ENCODE results near the gene EDC4.
"Not testable (repeated sequence)": the region's sequence is repeated elsewhere in the genome, so short reads cannot be mapped to it uniquely, and the experiment has no call there.

EDC4 gene

GRCh38 chr16:67909056-67909742, 36.3 kb downstream of the EDC4 start:
- Histone ChIP-seq H3K27ac (replicated peaks) (no peak overlapping the region), H3K4me3 (replicated peaks; ENCODE audit: insufficient read depth, low read length) (no peak overlapping the region)
- no peak for DNase-seq (ENCODE audit: low read depth in 1 of 2, low spot score in 1 of 2)

DNA sequence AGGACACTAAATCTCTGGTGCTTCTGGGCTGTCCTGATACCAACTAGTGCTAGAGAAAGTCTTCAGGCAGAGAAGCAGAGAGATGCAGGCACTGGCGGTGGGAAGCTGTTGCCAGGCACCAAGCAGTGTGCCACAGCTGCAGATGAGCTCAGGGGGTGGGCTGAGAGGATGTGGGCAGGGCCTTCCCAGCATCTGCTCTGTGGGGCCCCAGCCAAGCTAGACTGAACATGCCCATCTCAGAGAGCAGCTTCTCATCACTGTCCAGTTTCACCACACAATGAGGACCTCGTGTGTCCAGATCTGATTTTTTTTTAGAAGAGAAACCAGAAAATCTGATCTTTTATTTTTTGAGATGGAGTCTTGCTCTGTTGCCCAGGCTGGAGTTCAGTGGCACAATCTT, 37.3 kb downstream of the EDC4 start:
- DNase-seq (ENCODE audit: low read depth in 1 of 2, low spot score in 1 of 2) = no peak
- Histone ChIP-seq H3K27ac (replicated peaks) (no peak overlapping the region), H3K4me3 (replicated peaks; ENCODE audit: insufficient read depth, low read length) (no peak overlapping the region), H3K27me3 (ENCODE audit: insufficient read depth, poor library complexity, severe bottlenecking) (no peaks in the 10 kb centered on the region)
- TF ChIP-seq REST (IDR thresholded peaks at IDR 0.05; ENCODE audit: insufficient replicate concordance, low read depth) = no peak
- no peak for TF ChIP-seq CTCF (IDR thresholded peaks at IDR 0.05; ENCODE audit: insufficient read depth, low read length)
- no peak for TF ChIP-seq POLR2AphosphoS5 (IDR thresholded peaks at IDR 0.05; ENCODE audit: low read depth)
- no peak for TF ChIP-seq GABPA (IDR thresholded peaks at IDR 0.05; ENCODE audit: low read depth)
- TF ChIP-seq SPI1 (IDR thresholded peaks at IDR 0.05; ENCODE audit: borderline replicate concordance, low read depth) = no peak

More at GRCh38 chr16:67909056-67909742, 36.3 kb downstream of the EDC4 start:
- H3K27me3 ChIP-seq (ENCODE audit: insufficient read depth, poor library complexity, severe bottlenecking) = no peaks in the 10 kb centered on the region
- TF ChIP-seq POLR2AphosphoS5 (IDR thresholded peaks at IDR 0.05; ENCODE audit: low read depth) (no peak), REST (IDR thresholded peaks at IDR 0.05; ENCODE audit: insufficient replicate concordance, low read depth) (no peak), CTCF (IDR thresholded peaks at IDR 0.05; ENCODE audit: insufficient read depth, low read length) (no peak), GABPA (IDR thresholded peaks at IDR 0.05; ENCODE audit: low read depth) (no peak), SPI1 (IDR thresholded peaks at IDR 0.05; ENCODE audit: borderline replicate concordance, low read depth) (no peak)

DNA sequence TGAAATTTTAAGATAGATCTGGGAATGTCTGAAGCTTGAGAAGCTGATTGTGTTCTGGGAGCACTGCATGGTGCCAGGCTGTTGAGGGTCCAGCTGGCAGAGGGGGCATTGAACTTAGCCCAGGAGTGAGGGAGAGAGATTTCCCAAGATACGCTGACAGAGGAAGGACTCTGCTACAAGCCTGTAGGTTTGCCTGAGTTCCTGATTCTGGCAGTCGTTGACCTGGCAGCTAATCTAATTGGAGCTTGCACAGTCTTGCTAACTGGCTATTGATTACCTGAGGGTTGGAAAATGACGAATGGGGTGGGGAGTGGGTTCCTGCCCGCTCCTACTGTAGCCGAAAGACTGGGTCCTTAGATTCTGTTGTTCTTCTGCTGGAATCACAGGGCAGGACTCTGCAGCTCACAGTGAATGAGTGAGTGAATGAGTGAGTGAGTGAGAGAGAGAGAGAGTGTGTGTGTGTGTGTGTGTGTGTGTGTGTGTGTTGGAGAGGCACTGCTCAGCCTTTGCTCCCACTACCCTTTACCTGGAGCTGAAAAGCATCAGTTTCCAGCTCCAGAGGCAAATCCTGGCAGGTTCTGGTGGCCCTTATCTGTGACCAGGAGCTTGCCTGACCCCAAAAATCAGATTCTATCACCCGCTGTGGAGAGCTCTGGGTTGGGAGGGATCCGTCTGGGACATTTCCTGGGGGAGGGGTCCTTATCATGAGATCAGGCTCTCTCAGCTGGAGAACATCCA, 42.1 kb downstream of the EDC4 start:
- no peak overlapping the region for H3K27ac ChIP-seq (replicated peaks)
- TF ChIP-seq POLR2AphosphoS5 (IDR thresholded peaks at IDR 0.05; ENCODE audit: low read depth) (no peak), CTCF (IDR thresholded peaks at IDR 0.05; ENCODE audit: insufficient read depth, low read length) (no peak), REST (IDR thresholded peaks at IDR 0.05; ENCODE audit: insufficient replicate concordance, low read depth) (no peak), SPI1 (IDR thresholded peaks at IDR 0.05; ENCODE audit: borderline replicate concordance, low read depth) (no peak), GABPA (IDR thresholded peaks at IDR 0.05; ENCODE audit: low read depth) (no peak)
- no peaks in the 10 kb centered on the region for H3K27me3 ChIP-seq (ENCODE audit: insufficient read depth, poor library complexity, severe bottlenecking)
- no peak overlapping the region for H3K4me3 ChIP-seq (replicated peaks; ENCODE audit: insufficient read depth, low read length)
- DNase-seq (ENCODE audit: low read depth in 1 of 2, low spot score in 1 of 2) = no peak

- H3K27ac ChIP-seq (replicated peaks); H3K27me3 ChIP-seq (ENCODE audit: insufficient read depth, poor library complexity, severe bottlenecking); H3K4me3 ChIP-seq (replicated peaks; ENCODE audit: insufficient read depth, low read length); DNase-seq (ENCODE audit: low read depth in 1 of 2, low spot score in 1 of 2): not testable (repeated sequence)
These were observed 42.6 kb downstream of the EDC4 start for GRCh38 chr16:67915496-67915769.
